A549 (cell line): ENCODE measurements around the gene PKP4. TPM values are rescaled to one million over a fixed set of nuclear protein-coding genes. Genes with fewer than 3 reads are reported as not detected.

Experiments used
- ATAC-seq, 2 experiments: fragments of 200-7000 bp in 1 of 2; fragments of >200 bp in 1 of 2; cut with Nextera tagmentation in 1 of 2; cut with Tn5 transposase in 1 of 2; 3 replicates each; pipeline versions ENCODE4 v1.8.0 to v1.9.1; 2018 to 2020; ENCODE audit warnings: mild to moderate bottlenecking in 1 of 2, moderate library complexity in 1 of 2
- CTCF ChIA-PET: fragments of 300-600 bp; sonication (Branson Sonifier 250); formaldehyde crosslinking; extraction: SDS; loops from one replicate; lab custom pipeline; 2021; ENCODE audit warnings: antibody characterized with exemption, inconsistent platforms; lab: Yijun Ruan, JAX
- POLR2A ChIA-PET: fragments of 350-600 bp; formaldehyde crosslinking; extraction: SDS; loops from one replicate; lab custom pipeline; 2021; ENCODE audit warnings: antibody characterized with exemption, inconsistent platforms; lab: Yijun Ruan, JAX
- DNase-seq, 2 experiments: peaks; one replicate each; pipeline versions ENCODE4 v3.0.0 to v3.0.0-alpha.2; 2011 to 2016; ENCODE audit warnings: low read depth in 1 of 2, low spot score in 1 of 2
- FAIRE-seq: peaks from 2 replicates; lab custom pipeline; 2011; peaks lifted over from hg19 to GRCh38; lab: Jason Lieb, UNC
- H3K27ac ChIP-seq, 2 experiments: fragments of >200 bp; sonication (Bioruptor Twin); formaldehyde crosslinking; 3 replicates each; pipeline ENCODE4 v1.5.1; 2016 to 2017
- H3K4me1 ChIP-seq: fragments of >200 bp; sonication (Bioruptor Twin); formaldehyde crosslinking; 3 replicates; pipeline ENCODE4 v1.6.1; 2016
- H3K4me2 ChIP-seq: fragments of >200 bp; sonication (Bioruptor Twin); formaldehyde crosslinking; 3 replicates; pipeline ENCODE4 v1.6.1; 2016
- H3K4me3 ChIP-seq: fragments of >200 bp; sonication (Bioruptor Twin); formaldehyde crosslinking; 3 replicates; pipeline ENCODE4 v1.5.1; 2016
- H3K9me3 ChIP-seq: fragments of >200 bp; sonication (Bioruptor Twin); formaldehyde crosslinking; 3 replicates; pipeline ENCODE4 v1.6.1; 2016
- CBX2 ChIP-seq: fragments of 200-600 bp; sonication (generic); IDR thresholded peaks from 2 replicates; pipeline ENCODE4 v1.6.1; 2016; ENCODE audit warnings: low read depth, mild to moderate bottlenecking, borderline replicate concordance
- CBX8 ChIP-seq: fragments of 200-600 bp; sonication (generic); IDR thresholded peaks from 2 replicates; pipeline ENCODE4 v1.6.1; 2016
- CEBPB ChIP-seq, 2 experiments: fragments of >200 bp in 1 of 2; sonication (Bioruptor Twin) in 1 of 2; formaldehyde crosslinking in 1 of 2; IDR thresholded peaks; 2 replicates each; pipeline ENCODE4 v1.6.1; 2012 to 2016
- EP300 ChIP-seq, 2 experiments: fragments of >200 bp; sonication (Bioruptor Twin); formaldehyde crosslinking; IDR thresholded peaks; 2 replicates in 1 of 2; 3 replicates in 1 of 2; pipeline ENCODE4 v1.6.1; 2016 to 2017
- FOSB ChIP-seq: fragments of 250-450 bp; sonication (Bioruptor Pico); IDR thresholded peaks from 2 replicates; pipeline ENCODE4 v1.5.0; 2020; ENCODE audit warnings: mild to moderate bottlenecking, moderate library complexity
- FOSL2 ChIP-seq, 2 experiments: fragments of 450-650 bp in 1 of 2; fragments of >200 bp in 1 of 2; sonication (Bioruptor Twin) in 1 of 2; formaldehyde crosslinking; IDR thresholded peaks; 2 replicates each; pipeline versions ENCODE4 v1.5.0 to v1.6.1; 2016 to 2020; ENCODE audit warnings: mild to moderate bottlenecking in 1 of 2, moderate library complexity in 1 of 2
- FOXS1 ChIP-seq: fragments of 250-450 bp; sonication (Bioruptor Pico); IDR thresholded peaks from 2 replicates; pipeline ENCODE4 v1.5.0; 2020; ENCODE audit warnings: mild to moderate bottlenecking, moderate library complexity
- JUNB ChIP-seq: fragments of >200 bp; sonication (Bioruptor Twin); formaldehyde crosslinking; IDR thresholded peaks from 2 replicates; pipeline ENCODE4 v1.6.1; 2016
- KDM1A ChIP-seq: fragments of 200-600 bp; sonication (generic); IDR thresholded peaks from 2 replicates; pipeline ENCODE4 v1.6.1; 2016; ENCODE audit warnings: low read depth, mild to moderate bottlenecking
- MAFK ChIP-seq: fragments of 450-650 bp; IDR thresholded peaks from 2 replicates; pipeline ENCODE4 v1.6.1; 2014; ENCODE audit not compliant: partially characterized antibody
- NFE2L2 ChIP-seq: fragments of 150-350 bp; conservative IDR thresholded peaks from 2 replicates; pipeline ENCODE4 v1.6.1; 2014; ENCODE audit warnings: low read length
- NR3C1 ChIP-seq: fragments of >200 bp; sonication (Bioruptor Twin); formaldehyde crosslinking; IDR thresholded peaks from 3 replicates; pipeline ENCODE4 v1.6.1; 2017
- PHF8 ChIP-seq: fragments of 200-600 bp; sonication (generic); IDR thresholded peaks from 2 replicates; pipeline ENCODE4 v1.6.1; 2016; ENCODE audit warnings: low read depth, mild to moderate bottlenecking, antibody characterized with exemption, moderate library complexity, borderline replicate concordance
- POLR2A ChIP-seq: IDR thresholded peaks from 2 replicates; pipeline ENCODE4 v1.6.1; 2012; ENCODE audit warnings: mild to moderate bottlenecking, low read length
- POLR2AphosphoS2 ChIP-seq: conservative IDR thresholded peaks from 2 replicates; pipeline ENCODE4 v1.6.1; 2012; ENCODE audit warnings: low read length, improper control_type of control experiment, inconsistent platforms
- RARB ChIP-seq: fragments of 250-450 bp; sonication (Bioruptor Pico); IDR thresholded peaks from 2 replicates; pipeline ENCODE4 v1.8.0; 2021; ENCODE audit warnings: mild to moderate bottlenecking, moderate library complexity
- RFX5 ChIP-seq: fragments of 450-650 bp; IDR thresholded peaks from 2 replicates; pipeline ENCODE4 v1.7.1; 2014; ENCODE audit warnings: antibody characterized with exemption, mild to moderate bottlenecking, moderate library complexity
- RNF2 ChIP-seq: fragments of 200-600 bp; sonication (generic); IDR thresholded peaks from 2 replicates; pipeline ENCODE4 v1.6.1; 2016; ENCODE audit warnings: low read depth, mild to moderate bottlenecking, antibody characterized with exemption, moderate library complexity, borderline replicate concordance
- WGBS: methylation state at CpG from one replicate; pipeline ENCODE4 v1.1.6; 2017; ENCODE audit errors: missing lambda C conversion rate; 5-methylcytosine and 5-hydroxymethylcytosine counted together
- polyA plus RNA-seq, 4 experiments: library from polyadenylated mRNA; depleted of rRNA in 3 of 4; stranded (reverse); fragments of >200 nt; fragmentation: RNase III in 1 of 4; extraction: RNeasy Plus Mini Kit Qiagen cat#74134 plus additional on column Dnase treatment in 1 of 4; gene quantifications; 2 replicates in 3 of 4; 3 replicates in 1 of 4; pipeline ENCODE4 v1.2.3, GENCODE V29; 2011 to 2017
- TF ChIP-seq, protein P1 (sequence below): fragments of 150-350 bp; IDR thresholded peaks from 2 replicates; pipeline ENCODE4 v1.6.1; 2014; ENCODE audit warnings: low read depth, mild to moderate bottlenecking, low read length
- TF ChIP-seq, protein P2 (sequence below): IDR thresholded peaks from 2 replicates; pipeline ENCODE4 v1.6.1; 2012; ENCODE audit warnings: low read depth, borderline replicate concordance
- TF ChIP-seq, protein P3 (sequence below): fragments of 250-450 bp; sonication (Bioruptor Pico); IDR thresholded peaks from 2 replicates; pipeline ENCODE4 v1.5.0; 2021; ENCODE audit warnings: mild to moderate bottlenecking, moderate library complexity, borderline replicate concordance
- TF ChIP-seq, protein P4 (sequence below): fragments of >200 bp; sonication (Bioruptor Twin); formaldehyde crosslinking; IDR thresholded peaks from 3 replicates; pipeline ENCODE4 v1.6.1; 2016
- TF ChIP-seq, protein P5 (sequence below): IDR thresholded peaks from 2 replicates; pipeline ENCODE4 v1.6.1; 2012
- TF ChIP-seq, protein P6 (sequence below): fragments of >200 bp; sonication (Bioruptor Twin); formaldehyde crosslinking; IDR thresholded peaks from 2 replicates; pipeline ENCODE4 v1.6.1; 2016

PKP4 gene
- polyA plus RNA-seq, 2 of the 4 experiments (the other 2 are of a cell fraction) = 27.0 to 56.6 TPM

DNA sequence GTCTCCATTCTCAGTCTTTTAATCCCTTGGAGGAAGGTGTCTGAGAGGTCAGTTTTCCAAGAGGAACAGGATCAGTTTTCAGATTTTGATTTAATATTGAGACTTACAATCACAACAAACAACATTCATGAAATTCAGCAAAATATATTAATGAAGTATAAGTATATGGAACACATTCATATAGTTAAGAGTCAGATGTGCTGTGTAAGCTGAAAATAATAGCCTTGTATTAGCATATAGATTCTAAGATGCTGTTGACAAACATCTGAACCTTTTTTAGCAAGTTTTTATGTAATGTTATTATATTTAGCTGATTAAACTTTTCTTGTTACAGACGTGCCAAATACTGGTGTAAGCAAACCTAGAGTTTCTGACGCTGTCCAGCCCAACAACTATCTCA is 163.9 kb downstream of the PKP4 start:
- Histone ChIP-seq H3K4me2 (no peak overlapping the region), H3K4me1 (peaks cover 17% of the 10 kb centered on the region), H3K9me3 (peaks cover 2% of the 10 kb centered on the region; the same call in 1 of the 3 replicates), H3K4me3 (no peak overlapping the region), H3K27ac (no peak overlapping the region)
- 99% methylated on average over 2 of the region's 2 CpGs for WGBS
- FAIRE-seq (no peak), DNase-seq (no peak), ATAC-seq (no peak)
- ChIA-PET POLR2A (no interaction called here), CTCF (no interaction called here)
- TF ChIP-seq CBX2 = no peak
- no peak for TF ChIP-seq POLR2A
- TF ChIP-seq CEBPB (IDR thresholded peaks at IDR 0.05) = no peak
- TF ChIP-seq MAFK = peak; percentile 31
- no peak for TF ChIP-seq CBX8

DNA sequence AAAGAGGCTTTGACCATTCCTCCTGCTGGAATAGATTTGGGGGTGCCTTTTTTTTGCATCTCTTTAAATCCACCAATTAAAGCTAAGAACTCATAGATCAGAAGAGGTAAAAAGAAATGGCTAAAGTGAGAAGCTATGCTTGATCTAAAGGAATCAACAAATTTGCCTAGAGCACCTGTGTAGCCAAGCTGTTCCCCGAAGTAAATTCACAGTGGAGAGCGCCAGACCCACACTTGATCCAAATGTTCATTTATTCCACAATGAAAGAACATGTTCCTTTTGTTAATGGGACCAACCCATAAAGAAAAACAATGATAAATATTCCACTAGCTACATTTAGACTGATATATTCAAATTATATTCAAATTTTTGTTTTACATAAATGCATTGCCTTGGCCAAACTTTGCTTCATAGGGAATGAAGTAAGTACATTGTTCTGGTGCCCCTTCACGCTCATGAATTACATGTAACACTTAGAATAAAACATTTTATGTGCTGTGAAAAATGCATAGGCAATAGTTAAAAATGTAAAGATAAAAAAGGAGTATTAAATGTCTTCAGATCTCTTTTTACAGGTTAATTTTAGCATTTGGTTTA is 167.4 kb downstream of the PKP4 start:
- H3K4me3 ChIP-seq = no peak overlapping the region
- H3K9me3 ChIP-seq = no peaks in the 10 kb centered on the region
- FAIRE-seq (no peak), ATAC-seq (no peak), DNase-seq (no peak)
- TF ChIP-seq, protein P1, sequence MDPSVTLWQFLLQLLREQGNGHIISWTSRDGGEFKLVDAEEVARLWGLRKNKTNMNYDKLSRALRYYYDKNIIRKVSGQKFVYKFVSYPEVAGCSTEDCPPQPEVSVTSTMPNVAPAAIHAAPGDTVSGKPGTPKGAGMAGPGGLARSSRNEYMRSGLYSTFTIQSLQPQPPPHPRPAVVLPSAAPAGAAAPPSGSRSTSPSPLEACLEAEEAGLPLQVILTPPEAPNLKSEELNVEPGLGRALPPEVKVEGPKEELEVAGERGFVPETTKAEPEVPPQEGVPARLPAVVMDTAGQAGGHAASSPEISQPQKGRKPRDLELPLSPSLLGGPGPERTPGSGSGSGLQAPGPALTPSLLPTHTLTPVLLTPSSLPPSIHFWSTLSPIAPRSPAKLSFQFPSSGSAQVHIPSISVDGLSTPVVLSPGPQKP = no peak
- no peak for TF ChIP-seq PHF8
- no peak for TF ChIP-seq RFX5
- TF ChIP-seq NR3C1 = no peak
- ChIA-PET CTCF (interaction anchor here (1.3 kb wide), 1 partner anchor 100 kb away, joined by 3 read pairs; no protein-coding TSS in a partner anchor), POLR2A (no interaction called here)
- WGBS = 89% methylated on average over 3 of the region's 3 CpGs
- H3K4me1 ChIP-seq = peaks cover 8% of the 10 kb centered on the region
- H3K27ac ChIP-seq = no peak overlapping the region
- no peak overlapping the region for H3K4me2 ChIP-seq

DNA sequence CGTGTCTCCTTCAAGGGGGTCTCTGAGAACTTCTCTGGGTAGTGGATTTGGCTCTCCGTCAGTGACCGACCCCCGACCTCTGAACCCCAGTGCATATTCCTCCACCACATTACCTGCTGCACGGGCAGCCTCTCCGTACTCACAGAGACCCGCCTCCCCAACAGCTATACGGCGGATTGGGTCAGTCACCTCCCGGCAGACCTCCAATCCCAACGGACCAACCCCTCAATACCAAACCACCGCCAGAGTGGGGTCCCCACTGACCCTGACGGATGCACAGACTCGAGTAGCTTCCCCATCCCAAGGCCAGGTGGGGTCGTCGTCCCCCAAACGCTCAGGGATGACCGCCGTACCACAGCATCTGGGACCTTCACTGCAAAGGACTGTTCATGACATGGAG is 168.2 kb downstream of the PKP4 start:
- H3K27ac ChIP-seq = no peak overlapping the region
- TF ChIP-seq, protein P2, sequence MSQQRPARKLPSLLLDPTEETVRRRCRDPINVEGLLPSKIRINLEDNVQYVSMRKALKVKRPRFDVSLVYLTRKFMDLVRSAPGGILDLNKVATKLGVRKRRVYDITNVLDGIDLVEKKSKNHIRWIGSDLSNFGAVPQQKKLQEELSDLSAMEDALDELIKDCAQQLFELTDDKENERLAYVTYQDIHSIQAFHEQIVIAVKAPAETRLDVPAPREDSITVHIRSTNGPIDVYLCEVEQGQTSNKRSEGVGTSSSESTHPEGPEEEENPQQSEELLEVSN = no peak
- TF ChIP-seq, protein P3, sequence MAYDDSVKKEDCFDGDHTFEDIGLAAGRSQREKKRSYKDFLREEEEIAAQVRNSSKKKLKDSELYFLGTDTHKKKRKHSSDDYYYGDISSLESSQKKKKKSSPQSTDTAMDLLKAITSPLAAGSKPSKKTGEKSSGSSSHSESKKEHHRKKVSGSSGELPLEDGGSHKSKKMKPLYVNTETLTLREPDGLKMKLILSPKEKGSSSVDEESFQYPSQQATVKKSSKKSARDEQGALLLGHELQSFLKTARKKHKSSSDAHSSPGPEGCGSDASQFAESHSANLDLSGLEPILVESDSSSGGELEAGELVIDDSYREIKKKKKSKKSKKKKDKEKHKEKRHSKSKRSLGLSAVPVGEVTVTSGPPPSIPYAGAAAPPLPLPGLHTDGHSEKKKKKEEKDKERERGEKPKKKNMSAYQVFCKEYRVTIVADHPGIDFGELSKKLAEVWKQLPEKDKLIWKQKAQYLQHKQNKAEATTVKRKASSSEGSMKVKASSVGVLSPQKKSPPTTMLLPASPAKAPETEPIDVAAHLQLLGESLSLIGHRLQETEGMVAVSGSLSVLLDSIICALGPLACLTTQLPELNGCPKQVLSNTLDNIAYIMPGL = no peak
- TF ChIP-seq NFE2L2 (no peak), RNF2 (no peak)
- TF ChIP-seq, protein P4, sequence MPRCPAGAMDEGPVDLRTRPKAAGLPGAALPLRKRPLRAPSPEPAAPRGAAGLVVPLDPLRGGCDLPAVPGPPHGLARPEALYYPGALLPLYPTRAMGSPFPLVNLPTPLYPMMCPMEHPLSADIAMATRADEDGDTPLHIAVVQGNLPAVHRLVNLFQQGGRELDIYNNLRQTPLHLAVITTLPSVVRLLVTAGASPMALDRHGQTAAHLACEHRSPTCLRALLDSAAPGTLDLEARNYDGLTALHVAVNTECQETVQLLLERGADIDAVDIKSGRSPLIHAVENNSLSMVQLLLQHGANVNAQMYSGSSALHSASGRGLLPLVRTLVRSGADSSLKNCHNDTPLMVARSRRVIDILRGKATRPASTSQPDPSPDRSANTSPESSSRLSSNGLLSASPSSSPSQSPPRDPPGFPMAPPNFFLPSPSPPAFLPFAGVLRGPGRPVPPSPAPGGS = no peak
- no peak overlapping the region for H3K4me3 ChIP-seq
- ATAC-seq (no peak), DNase-seq (no peak), FAIRE-seq (no peak)
- H3K4me2 ChIP-seq = no peak overlapping the region
- H3K4me1 ChIP-seq = peaks cover under 1% of the 10 kb centered on the region; the same call in 1 of the 3 replicates
- CTCF ChIA-PET = interaction anchor here (1.3 kb wide), 1 partner anchor 99 kb away, joined by 3 read pairs; no protein-coding TSS in a partner anchor
- POLR2A ChIA-PET = no interaction called here
- no peaks in the 10 kb centered on the region for H3K9me3 ChIP-seq
- WGBS = 94% methylated on average over 15 of the region's 19 CpGs

DNA sequence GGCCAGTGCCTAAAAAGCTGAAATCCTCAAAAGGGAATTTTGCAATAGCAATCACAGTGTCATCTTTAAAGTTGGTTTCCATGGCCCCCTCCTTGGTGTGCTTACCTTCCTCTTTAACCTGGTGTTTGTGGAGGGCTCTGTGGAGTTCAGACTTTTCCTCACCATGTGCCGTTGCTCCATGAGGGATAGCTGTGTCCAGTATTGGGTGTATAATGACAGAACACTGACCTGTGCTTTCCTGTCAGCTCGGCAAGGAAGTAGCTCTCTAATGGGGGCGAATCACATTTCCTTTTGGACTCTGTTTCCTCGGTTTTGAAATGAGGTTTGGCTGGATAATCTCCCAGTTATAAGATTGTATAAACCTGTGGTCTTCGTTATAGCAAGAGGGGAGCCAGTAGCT is 172.4 kb downstream of the PKP4 start:
- POLR2A ChIA-PET = no interaction called here
- no peak overlapping the region for H3K27ac ChIP-seq
- H3K4me3 ChIP-seq = no peak overlapping the region
- no peaks in the 10 kb centered on the region for H3K9me3 ChIP-seq
- no peak for FAIRE-seq
- TF ChIP-seq POLR2AphosphoS2 (no peak), MAFK (no peak), FOXS1 (CRISPR knock-in tag) (no peak), EP300 (IDR thresholded peaks at IDR 0.05) (no peak), KDM1A (no peak), JUNB (no peak), FOSL2 (IDR thresholded peaks at IDR 0.05) (no peak), FOSL2 (CRISPR knock-in tag; IDR thresholded peaks at IDR 0.05) (no peak), RARB (CRISPR knock-in tag) (no peak), POLR2A (no peak), FOSB (CRISPR knock-in tag) (no peak)
- TF ChIP-seq, protein P5, sequence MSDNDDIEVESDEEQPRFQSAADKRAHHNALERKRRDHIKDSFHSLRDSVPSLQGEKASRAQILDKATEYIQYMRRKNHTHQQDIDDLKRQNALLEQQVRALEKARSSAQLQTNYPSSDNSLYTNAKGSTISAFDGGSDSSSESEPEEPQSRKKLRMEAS = no peak
- TF ChIP-seq, protein P6, sequence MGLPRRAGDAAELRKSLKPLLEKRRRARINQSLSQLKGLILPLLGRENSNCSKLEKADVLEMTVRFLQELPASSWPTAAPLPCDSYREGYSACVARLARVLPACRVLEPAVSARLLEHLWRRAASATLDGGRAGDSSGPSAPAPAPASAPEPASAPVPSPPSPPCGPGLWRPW = no peak
- DNase-seq = no peak
- H3K4me2 ChIP-seq = no peak overlapping the region
- no peaks in the 10 kb centered on the region for H3K4me1 ChIP-seq
- CTCF ChIA-PET = interaction anchor here (0.6 to 1.7 kb wide), 3 partner anchors 117 to 1436 kb away, joined by 3 to 8 read pairs (median 5); no protein-coding TSS in a partner anchor
- WGBS = 94% methylated on average over 5 of the region's 5 CpGs
- no peak for ATAC-seq
